ENCODE measurements around the gene PPARD.
"Not testable (repeated sequence)": the region's sequence is repeated elsewhere in the genome, so short reads cannot be mapped to it uniquely, and the experiment has no call there.

The PPARD gene

DNA sequence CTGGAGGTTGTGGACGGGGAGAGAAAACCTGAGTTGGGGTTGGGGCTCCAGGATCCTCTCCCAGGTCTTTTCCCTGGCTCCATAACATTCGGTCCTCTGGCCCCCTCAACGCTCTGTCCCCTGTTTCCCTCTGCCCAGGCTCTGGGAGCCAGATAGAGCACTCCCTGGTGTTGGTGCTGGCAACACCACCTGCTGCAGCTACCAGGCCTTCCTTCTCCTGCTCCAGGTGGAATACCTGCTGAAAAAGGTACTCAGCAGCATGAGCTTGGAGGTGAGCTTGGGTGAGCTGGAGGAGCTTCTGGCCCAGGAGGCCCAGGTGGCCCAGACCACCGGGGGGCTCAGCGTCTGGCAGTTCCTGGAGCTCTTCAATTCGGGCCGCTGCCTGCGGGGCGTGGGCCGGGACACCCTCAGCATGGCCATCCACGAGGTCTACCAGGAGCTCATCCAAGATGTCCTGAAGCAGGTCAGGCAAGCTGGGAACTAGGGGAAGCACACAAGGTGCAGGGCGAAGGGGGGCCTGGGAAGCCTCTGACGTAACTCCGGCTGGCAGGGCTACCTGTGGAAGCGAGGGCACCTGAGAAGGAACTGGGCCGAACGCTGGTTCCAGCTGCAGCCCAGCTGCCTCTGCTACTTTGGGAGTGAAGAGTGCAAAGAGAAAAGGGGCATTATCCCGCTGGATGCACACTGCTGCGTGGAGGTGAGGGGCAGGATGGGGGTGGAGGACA is 30.1 kb upstream of the PPARD start:
- no peak for DNase-seq (ENCODE audit: low read depth)

- DNase-seq (ENCODE audit: low read depth), result no peak
Observed at GRCh38 chr6:35312807-35313206, 29.6 kb upstream of the PPARD start.

- no peak for DNase-seq (ENCODE audit: low read depth)
Observed at GRCh38 chr6:35317483-35318195, 24.7 kb upstream of the PPARD start.

- peak; percentile 70 for DNase-seq (ENCODE audit: low read depth)
Observed at GRCh38 chr6:35318196-35319171, 23.9 kb upstream of the PPARD start.

DNA sequence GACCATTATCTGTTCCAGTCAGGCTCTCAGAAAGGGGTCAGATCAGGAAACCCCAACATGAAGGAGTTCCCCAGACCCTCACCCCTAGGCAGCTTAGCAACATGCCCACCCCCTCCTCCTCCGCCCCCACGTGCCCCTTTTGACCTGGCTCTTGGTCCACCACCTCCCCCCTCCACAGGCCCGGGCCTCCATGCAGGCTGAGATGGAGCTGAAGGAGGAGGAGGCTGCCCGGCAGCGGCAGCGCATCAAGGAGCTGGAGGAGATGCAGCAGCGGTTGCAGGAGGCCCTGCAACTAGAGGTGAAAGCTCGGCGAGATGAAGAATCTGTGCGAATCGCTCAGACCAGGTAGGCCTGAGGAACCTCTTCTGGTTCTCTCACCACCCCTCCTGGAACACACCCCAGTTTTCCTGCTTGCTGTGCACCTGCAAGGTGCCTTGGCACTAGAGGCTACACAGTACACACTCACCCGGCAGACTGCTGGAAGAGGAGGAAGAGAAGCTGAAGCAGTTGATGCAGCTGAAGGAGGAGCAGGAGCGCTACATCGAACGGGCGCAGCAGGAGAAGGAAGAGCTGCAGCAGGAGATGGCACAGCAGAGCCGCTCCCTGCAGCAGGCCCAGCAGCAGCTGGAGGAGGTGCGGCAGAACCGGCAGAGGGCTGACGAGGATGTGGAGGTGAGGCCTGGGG is 22.9 kb upstream of the PPARD start:
- DNase-seq (ENCODE audit: low read depth), result no peak

GRCh38 chr6:35320031-35320410 is 22.3 kb upstream of the PPARD start:
- no peak for DNase-seq (ENCODE audit: low read depth)

GRCh38 chr6:35321091-35321490 is 21.3 kb upstream of the PPARD start:
- no peak for DNase-seq (ENCODE audit: low read depth)

DNA sequence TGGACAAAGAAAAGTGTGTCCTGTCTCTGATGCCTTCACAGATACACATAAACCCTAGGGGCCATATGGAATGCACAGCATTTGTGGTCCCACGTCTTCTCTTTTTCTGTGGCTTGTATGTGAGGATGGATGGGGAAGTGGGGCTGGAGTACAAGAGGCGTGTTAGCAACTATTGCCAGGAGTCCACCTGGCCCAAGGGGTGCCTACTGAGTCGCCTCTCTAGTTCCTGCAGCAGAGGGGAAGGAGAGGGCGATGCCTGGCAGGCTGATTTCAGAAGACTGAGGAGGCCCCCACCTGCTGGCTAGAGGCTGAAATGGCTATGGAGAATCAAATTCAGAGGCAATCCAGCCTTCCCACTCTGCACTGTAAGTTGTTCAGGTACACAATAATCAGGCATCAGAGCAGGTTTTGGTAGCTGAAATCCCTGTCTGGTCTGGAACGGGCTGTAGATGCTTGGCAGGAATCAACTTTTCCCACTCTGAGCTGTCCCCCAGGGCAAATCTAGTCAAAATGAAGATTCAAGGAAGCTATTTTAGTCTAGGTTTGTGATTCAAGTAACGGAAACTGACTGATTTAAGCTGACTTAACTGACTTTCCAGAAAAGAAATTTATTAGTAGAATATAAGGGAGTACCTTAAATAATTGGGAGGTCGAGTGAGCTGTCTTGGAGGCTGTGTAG is 14.9 kb upstream of the PPARD start:
- peak; percentile 52 for DNase-seq (ENCODE audit: low read depth)

- no peak for DNase-seq (ENCODE audit: low read depth)
Observed at GRCh38 chr6:35328108-35328723, 14.1 kb upstream of the PPARD start.

- DNase-seq (ENCODE audit: low read depth), result not testable (repeated sequence)
Observed at GRCh38 chr6:35328965-35329364, 13.4 kb upstream of the PPARD start.

DNA sequence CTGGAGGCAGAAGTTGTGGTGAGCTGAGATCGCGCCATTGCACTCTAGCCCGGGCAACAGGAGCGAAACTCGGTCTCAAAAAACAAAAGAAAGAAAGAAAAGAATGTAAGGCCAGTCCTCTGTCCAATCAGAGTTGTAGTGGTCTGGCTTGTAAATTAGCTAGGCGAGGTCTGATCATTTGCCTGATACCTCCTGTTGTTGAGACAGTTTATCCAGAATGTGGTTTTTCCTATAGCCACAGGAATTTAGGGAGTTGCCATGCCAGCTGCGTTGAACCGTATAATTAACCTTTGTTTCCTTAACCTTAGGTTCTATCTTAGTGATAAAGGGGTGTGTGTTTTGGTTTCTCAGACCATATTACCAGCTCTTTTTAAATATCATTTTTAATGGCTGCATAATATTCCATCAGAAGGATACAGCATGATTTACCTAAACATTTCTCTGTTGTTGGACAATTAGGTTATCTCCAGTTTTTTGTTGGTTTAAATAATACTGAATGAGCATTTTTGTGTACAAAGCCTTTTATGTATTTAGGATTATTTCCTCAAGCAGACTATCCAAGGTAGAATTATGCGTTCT is 11.7 kb upstream of the PPARD start:
- DNase-seq (ENCODE audit: low read depth), result peak; percentile 48

- peak; percentile 42 for DNase-seq (ENCODE audit: low read depth)
Observed at GRCh38 chr6:35332074-35332887, 10.1 kb upstream of the PPARD start.

GRCh38 chr6:35341557-35341956 is 801 bp upstream of the PPARD start:
- DNase-seq (ENCODE audit: low read depth), result no peak

DNA sequence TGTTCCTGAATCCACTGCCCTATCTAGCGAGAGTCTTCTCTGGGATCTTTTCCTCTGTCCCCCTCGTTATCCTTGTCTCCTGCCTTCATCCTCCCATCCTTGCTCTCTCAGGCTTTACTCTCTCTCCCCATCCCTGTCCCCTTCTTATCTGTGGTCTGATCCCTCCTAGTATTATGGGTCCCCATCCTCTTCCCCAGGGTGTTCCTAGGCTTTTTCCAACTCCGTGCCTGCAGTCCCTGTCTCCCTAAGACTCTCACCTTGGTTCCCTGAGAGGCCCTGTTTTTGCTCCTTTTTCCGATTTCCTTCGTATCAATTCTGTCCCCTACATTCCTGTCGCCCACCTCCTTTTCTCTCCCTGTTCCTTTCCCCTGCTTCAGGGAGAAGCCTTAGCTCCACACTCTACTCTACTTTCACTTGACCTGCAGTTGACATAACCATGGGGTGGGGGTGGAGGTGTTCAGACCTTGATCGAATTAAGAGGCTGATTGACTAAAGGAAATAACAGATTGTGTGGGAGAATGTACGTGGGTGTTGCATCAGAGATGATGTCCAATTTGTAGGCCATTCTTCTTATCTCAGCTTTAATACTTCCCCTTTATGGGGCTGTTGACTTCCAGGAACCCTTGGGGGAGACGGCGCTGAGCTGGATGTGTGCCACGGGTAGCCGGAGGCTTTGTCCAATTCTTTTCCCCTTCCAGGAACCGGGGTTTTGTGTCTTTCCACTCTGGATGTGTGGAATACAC is 905 bp downstream of the PPARD start:
- peak; percentile 51 for DNase-seq (ENCODE audit: low read depth)

DNA sequence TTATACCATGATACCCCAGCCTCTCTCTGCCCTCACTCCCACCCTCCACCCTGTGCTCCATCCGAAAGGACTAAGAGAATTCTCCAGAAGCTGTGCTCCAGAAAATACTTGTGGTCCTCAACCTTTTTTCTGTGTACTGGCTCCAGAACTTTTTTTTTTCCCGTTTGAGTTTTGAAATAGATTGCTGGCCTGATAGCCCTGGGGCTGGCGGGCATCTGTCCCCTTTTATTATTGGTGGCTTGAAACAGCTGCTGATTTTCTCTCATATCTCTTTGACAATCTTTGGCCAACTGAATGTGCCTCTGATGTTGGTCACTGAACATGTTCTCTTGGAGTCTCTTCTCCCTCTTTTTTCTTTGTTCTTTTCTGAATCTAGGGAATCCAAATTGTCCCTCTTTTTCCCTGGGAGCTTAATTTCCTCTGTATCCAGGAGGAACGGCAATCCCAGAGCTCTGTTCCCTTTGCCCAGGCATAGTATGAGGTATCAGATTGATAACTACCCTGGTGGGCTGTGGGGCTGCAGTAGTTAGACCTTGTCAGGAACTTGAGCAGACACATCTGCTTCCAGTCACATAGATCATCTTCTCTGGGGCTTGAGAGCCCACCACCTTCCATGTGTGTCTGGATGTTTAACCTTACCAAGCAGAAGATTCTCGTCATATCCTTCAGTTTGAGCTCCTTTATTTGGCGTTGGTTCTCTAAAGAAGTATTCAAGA is 1.6 kb downstream of the PPARD start:
- no peak for DNase-seq (ENCODE audit: low read depth)

GRCh38 chr6:35351422-35351821 is 9.1 kb downstream of the PPARD start:
- no peak for DNase-seq (ENCODE audit: low read depth)

DNA sequence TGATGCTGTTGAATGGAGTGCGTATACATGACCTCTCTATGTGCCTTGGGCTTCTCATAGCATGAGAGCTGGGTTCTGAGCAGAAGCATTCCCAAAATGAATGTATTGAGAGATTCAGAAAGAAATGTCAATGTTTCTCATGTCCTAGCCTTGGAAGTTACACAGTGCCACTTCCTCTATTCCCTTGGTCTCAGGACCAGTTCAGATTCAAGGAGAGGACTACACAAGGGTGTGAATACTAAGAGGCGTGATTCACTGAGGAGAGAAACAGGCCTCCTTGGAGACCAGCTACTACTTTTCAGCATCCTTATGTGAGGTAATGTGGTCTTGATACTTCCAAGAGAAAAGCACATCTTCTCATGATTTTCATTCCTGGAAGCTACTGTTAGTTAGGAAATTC is 10.4 kb downstream of the PPARD start:
- DNase-seq (ENCODE audit: low read depth), result no peak
